ENCODE results near the gene FAAP100.

The FAAP100 gene

GRCh38 chr17:81576621-81577277, 24.6 kb upstream of the FAAP100 start:
- no peak for DNase-seq

- no peak for DNase-seq
These were observed 23.7 kb upstream of the FAAP100 start for GRCh38 chr17:81575836-81576235.

GRCh38 chr17:81574643-81574956, 22.4 kb upstream of the FAAP100 start:
- no peak for DNase-seq

- DNase-seq: no peak
These were observed 21.9 kb upstream of the FAAP100 start for GRCh38 chr17:81573794-81574642.

GRCh38 chr17:81572563-81573168, 20.5 kb upstream of the FAAP100 start:
- DNase-seq: no peak

- DNase-seq: no peak
These were observed 18.8 kb upstream of the FAAP100 start for GRCh38 chr17:81570964-81571363.

- DNase-seq: no peak
These were observed 17.9 kb upstream of the FAAP100 start for GRCh38 chr17:81569986-81570514.

- no peak for DNase-seq
These were observed 16.3 kb upstream of the FAAP100 start for GRCh38 chr17:81568416-81568815.

- no peak for DNase-seq
These were observed 15.0 kb upstream of the FAAP100 start for GRCh38 chr17:81567191-81567590.

- DNase-seq: peak; percentile 86
These were observed 14.4 kb upstream of the FAAP100 start for GRCh38 chr17:81566461-81567126.

- DNase-seq: no peak
These were observed 13.1 kb upstream of the FAAP100 start for GRCh38 chr17:81565231-81565630.

GRCh38 chr17:81564778-81565177, 12.6 kb upstream of the FAAP100 start:
- DNase-seq: no peak

- DNase-seq: no peak
These were observed 11.9 kb upstream of the FAAP100 start for GRCh38 chr17:81563861-81564586.

- DNase-seq: no peak
These were observed 9.3 kb upstream of the FAAP100 start for GRCh38 chr17:81561494-81561885.

- DNase-seq: no peak
These were observed 7.0 kb upstream of the FAAP100 start for GRCh38 chr17:81558941-81559806.

GRCh38 chr17:81558115-81558468, 5.9 kb upstream of the FAAP100 start:
- no peak for DNase-seq

GRCh38 chr17:81557276-81558114, 5.3 kb upstream of the FAAP100 start:
- no peak for DNase-seq

GRCh38 chr17:81556863-81557262, 4.7 kb upstream of the FAAP100 start:
- no peak for DNase-seq

- DNase-seq: no peak
These were observed 4.1 kb upstream of the FAAP100 start for GRCh38 chr17:81556175-81556691.

- no peak for DNase-seq
These were observed 1.5 kb upstream of the FAAP100 start for GRCh38 chr17:81553616-81554181.
